HL-60/S4 treated with retinoic acid at 250 ng/mL for 4 days and 3 days (cell line): ENCODE data around the gene GSG1L.

ENCODE experiments used
- in situ Hi-C: fragments of 300-500 bp; cut with MboI; formaldehyde crosslinking; loops from 2 replicates; pipeline ENCODE4 v1.7.0; 2022; ENCODE audit warnings: low sequenced_read_pairs

The GSG1L gene

DNA sequence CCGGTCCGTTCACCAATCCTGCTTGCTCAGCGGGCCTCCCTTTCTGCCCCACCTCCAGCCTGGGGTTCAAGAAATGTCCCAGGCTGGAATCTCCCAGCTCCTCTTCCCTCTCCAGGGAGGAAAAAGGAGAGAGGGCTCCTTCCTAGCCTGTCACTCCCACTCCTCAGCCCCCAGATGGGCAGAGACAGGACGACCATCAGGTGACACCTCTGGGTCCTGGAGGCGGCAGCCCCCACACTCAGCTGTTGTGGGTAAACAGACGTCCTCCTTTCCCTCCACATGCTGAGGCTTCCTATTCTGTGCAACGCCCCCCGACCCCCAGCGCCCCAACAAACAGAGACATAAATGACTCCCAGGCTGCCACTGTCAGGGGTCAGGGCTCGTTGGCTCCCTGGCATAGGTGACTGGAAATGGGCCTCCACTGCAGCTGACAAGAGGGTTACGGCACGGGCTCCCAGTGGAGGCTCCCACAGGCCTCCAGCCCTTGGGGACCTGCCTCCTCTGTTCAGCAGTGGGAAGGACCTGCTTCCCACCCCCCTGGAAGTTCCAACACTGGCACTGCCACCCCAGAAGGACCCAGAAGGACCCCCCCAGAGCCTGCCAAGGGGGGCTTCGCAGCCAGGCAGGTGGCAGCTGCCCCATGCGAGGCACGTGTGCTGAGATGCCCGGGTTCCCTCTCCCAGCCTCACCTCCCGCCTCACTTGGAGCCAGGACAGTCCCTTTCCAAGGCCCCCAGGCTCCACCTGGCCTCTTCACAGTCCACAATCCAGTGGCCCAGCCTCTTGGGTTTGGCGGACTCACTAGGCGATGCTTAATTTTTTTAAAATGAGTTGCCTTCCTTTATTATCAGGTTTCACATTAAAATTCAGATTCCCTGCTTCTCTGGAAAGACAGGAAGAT, 281.3 kb downstream of the GSG1L start:
- in situ Hi-C loops: no loop called here

- in situ Hi-C loops: no loop called here
These were observed 282.4 kb downstream of the GSG1L start for GRCh38 chr16:27781195-27781524.

GRCh38 chr16:27780468-27781194, 282.9 kb downstream of the GSG1L start:
- in situ Hi-C loops: no loop called here

GRCh38 chr16:27779641-27780164, 283.8 kb downstream of the GSG1L start:
- in situ Hi-C loops: no loop called here

GRCh38 chr16:27778926-27779570, 284.5 kb downstream of the GSG1L start:
- in situ Hi-C loops: no loop called here

DNA sequence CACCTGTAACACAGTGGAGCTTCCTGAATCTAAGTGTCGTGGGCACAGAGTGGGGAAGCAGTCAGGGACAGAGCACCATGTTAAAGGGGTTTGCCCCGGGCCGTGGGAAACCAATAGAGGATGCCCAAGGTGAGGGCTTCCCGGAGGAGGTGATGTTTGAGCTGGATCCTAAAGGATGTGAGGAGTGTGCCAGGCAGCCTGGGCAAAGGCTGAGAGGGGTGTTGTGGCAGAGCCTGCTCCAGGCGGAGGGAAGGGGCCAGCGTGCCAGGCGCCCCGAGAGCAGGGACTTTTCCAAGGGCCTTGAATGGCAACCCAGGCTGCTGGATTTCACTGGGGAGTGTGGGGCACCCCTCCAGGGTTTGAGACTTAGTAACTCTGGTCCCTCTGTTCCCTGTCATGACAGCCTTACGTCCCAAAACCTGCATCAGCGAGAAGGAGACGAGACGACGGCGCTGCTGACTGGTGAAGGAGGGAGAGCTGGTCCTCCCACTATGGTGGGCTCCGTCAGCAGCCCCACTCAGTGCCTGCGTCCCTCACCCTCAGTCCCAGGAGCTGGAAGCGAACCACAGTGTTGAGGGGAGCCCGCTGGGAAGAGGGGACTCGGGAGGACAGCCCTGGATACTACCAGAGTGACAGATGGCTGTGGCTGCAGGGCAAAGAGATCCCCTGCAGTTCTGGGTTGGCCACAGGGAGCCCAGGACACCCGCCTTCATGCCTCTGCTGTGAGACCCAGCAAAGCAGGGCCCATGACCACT, 285.2 kb downstream of the GSG1L start:
- in situ Hi-C loops: no loop called here

GRCh38 chr16:27777527-27777926, 286.0 kb downstream of the GSG1L start:
- in situ Hi-C loops: no loop called here

GRCh38 chr16:27776556-27777225, 286.8 kb downstream of the GSG1L start:
- in situ Hi-C loops: no loop called here

DNA sequence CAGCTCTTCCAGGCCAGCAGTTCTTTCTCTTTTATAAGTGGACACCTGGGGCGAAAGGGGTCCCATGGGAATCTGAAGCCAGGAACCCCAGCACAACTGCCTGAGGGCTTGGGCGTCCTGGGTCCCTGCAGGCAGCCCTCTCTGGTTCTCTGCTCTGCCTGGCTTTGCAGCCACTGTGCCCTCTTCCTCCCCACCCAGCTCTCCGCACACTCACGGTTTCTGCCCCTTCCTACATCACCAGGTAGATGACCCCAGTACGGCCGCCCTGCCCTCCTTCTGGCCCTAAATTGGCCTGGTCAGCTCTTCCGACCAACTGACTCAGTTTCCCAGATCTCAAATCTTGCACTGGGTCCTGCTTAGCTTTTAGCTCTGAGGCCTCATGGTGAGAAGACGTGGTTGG, 288.3 kb downstream of the GSG1L start:
- in situ Hi-C loops: no loop called here

DNA sequence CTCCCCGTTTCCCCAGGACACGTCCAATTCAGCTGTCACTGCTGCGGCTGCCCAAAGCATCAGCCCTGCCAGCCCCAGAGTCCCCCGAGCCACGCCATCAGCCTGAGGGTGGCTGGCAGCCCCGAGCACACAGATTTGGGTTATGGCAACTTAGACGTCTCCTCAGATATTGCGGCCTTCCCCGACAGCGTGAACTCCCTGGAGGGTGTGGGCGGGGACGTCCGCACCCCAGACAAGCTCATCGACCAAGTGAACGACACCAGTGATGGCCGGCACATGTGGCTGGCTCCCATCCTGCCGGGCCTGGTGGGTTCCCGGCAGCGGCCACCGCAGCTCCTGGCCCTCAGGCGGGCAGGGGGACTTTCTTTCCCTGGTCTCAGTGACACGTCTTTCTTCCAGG, 288.7 kb downstream of the GSG1L start:
- in situ Hi-C loops: no loop called here

DNA sequence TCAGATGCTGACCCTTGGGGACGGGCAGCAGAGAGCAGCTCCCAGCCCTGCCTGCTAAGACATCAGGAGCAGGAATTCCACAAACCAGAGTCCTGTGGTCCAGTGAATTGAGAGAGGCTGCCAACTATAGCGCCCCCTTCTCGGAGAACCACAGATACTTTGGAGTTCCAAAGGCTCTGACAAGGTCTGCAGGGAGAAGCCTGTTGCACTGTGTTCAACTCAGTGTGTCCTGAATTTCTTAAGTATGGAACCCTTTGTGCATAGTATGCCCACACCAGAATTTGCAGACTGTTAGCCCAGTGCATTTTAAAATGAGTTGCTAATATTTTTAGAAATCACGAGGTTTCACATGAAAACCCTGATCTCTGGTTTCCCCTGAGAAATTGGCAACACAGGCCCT, 290.2 kb downstream of the GSG1L start:
- in situ Hi-C loops: no loop called here

DNA sequence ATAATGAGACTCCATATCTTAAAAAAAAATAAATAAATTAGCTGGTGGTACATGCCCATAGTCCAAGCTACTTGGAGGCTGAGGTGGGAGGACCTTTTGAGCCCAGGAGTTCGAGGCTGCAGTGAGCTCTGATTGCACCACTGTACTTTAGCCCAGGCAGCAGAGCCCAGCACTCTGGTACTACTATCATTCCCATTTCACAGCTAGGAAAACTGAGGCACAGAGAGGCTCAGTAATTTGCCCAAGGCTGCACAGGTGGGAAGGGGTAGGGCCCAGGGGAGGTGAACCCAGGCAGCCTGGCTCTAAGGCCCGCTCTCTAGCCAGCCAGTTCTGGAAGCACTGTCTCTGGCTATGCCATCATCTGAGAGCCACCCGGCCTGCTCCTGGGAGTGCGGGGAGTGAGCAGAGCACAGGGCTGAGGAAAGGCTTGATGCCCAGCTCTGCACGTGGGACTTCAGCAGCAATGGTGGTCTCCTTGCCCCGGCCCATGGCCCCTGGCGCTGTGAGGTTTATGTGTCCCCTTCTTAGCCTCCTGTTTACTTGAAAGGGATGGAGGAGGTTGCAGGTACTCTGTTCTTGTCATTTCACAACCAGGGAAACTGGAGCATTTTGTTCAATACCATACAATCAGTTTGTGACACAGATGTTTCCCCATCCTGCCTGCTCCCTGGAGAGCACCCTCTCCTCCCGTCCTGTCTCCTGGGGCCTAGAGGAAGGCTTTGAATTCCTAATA, 291.3 kb downstream of the GSG1L start:
- in situ Hi-C loops: no loop called here

GRCh38 chr16:27771201-27771910, 292.2 kb downstream of the GSG1L start:
- in situ Hi-C loops: no loop called here

- in situ Hi-C loops: no loop called here
These were observed 293.0 kb downstream of the GSG1L start for GRCh38 chr16:27770271-27771196.

GRCh38 chr16:27769561-27770255, 293.8 kb downstream of the GSG1L start:
- in situ Hi-C loops: no loop called here

- in situ Hi-C loops: no loop called here
These were observed 294.8 kb downstream of the GSG1L start for GRCh38 chr16:27768651-27769272.
